Occipital lobe (tissue), 2 donors: ENCODE results near the gene PTMS. TPM values are rescaled to one million over a fixed set of nuclear protein-coding genes. Genes with fewer than 3 reads are reported as not detected.
"Not testable (repeated sequence)": the region's sequence is repeated elsewhere in the genome, so short reads cannot be mapped to it uniquely, and the experiment has no call there.

ENCODE experiments used
- DNase-seq: peaks from one replicate; lab custom pipeline; 2025; lab: John Stamatoyannopoulos, UW
- total RNA-seq: library from RNA; depleted of rRNA; stranded (reverse); fragments of >200 nt; gene quantifications from one replicate; pipeline ENCODE4 v1.2.3, GENCODE V29; 2014

PTMS gene, protein sequence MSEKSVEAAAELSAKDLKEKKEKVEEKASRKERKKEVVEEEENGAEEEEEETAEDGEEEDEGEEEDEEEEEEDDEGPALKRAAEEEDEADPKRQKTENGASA
- 26.8 TPM for total RNA-seq

DNA sequence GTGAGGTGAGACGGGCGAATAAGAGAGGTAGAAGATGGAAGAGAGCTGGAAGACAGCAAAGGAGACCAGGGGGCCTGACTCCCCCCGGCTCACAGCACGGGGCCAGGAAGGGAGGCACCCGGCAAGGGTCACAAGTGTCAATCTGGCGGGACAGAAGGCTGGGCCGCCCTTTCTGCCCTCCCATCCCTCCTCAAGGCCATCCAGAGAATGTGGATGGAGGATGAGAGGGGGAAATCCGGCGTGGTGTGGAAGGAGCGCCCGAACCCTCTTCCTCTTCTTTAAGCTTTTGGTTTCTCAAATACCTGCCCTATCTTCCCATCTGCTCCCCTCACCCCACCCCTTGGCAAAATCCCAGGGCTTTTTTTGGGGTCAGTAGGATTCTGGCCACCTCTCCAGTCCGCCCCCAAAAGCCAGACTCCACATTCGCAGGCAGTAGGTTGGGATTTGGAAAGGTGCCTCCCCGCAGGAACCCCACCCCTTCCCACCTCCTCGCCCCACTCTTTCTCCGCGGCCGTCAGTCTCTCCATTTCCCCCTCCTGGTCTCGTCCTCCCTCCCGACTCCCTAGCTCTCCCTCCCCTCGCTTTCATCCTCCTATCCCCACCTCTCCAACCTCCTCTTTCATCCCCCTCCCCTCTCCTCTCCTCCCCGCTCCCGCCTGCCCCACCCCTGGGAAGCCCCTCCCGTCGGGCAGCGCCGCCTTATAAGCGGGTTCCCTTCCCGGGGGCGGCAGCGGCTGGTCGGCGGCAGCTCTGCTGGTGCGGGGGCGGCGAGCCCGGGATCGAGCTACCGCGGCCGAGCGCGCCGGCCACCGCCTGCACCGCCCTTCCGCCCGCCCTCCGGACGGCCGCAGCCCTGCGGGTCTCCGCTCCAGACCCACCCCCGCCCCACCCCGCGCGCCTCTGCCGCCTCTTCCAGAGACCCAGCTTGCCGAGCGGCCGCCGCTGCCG, at the start of gene PTMS:
Gene PTMS (plus strand): TSS at position 730 of the 948 bp plus-strand sequence. CDS start 343 bp downstream, outside the sequence.
- peak; percentile 82 for DNase-seq

DNA sequence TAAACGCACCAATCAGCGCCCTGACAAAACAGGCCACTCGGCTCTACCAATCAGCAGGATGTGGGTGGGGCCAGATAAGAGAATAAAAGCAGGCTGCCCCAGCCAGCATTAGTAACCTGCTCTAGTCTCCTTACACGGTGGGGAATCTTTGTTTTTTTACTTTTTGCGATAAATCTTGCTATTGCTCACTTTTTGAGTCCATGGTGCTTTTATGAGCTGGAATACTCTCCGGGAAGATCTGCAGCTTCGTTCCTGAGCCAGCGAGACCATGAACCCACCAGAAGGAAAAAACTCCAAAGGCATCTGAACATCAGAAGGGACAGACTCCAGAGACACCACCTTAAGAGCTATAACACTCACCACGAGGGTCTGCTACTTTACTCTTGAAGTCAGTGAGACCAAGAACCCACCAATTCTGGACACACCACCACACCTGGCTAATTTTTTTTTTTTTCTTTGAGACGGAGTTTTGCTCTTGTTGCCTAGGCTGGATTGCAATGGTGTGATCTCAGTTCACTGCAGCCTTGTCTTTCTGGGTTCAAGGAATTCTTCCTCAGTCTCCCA, 49.2 kb upstream of the PTMS start:
- no peak for DNase-seq

DNA sequence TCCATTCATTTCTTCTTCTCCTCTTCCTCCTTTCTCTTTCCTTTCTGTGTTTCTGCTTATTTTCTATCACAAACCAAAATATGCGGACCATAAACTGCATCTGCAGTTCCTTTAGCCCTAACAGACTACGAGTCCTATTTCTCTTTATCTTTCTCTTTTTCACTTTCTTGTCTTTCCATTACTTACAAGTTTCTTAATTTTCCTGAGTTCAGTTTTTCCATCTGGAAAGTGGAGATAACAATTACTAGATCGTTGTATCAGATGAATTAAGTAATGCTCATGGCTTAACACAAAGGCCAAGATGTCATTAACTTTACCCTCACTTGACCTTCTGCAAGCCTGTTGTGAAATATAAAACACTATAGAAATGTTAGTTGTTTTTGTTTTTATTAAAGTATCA, 43.3 kb upstream of the PTMS start:
- DNase-seq: no peak

DNA sequence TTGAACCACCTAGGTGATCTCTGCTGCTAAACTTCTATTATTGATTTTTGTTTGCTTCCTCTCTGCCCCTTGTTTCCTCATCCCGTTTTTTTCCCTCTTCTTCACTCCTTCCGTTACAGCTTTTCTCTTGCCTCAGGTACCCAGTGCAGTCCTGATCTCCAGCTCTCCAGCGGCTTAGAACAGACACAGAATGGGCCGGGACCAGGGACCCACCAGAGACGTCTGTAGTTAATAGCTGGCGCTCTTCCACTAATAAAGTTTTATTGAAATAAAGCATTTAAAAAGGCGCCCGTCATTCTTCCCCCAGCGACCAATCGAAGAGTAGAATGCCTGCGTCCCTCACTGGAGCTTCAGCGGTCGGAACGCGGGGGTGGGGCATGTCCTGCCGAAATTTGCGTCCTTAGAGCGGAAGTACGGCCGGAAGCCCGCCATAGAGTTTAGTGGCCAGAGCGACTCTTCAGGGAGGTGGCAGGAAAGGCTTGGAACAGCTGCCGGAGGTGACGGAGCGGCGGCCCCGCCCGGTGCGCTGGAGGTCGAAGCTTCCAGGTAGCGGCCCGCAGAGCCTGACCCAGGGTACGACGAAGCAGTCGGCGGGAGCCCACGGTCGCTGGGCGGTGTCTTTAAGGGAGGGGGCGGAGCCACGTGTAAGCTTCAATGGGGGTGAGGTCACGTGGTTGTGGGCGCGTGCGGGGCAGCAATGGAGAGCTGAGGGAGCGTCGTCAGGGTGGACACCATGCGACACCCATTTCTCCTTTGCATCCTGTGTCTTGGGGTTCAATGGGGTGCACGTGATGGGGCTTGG, 42.4 kb upstream of the PTMS start, which contains the start of gene COPS7A:
Gene COPS7A (plus strand): TSS at position 440 of the 802 bp plus-strand sequence. CDS start 611 bp downstream, outside the sequence.
- peak; percentile 98 for DNase-seq

DNA sequence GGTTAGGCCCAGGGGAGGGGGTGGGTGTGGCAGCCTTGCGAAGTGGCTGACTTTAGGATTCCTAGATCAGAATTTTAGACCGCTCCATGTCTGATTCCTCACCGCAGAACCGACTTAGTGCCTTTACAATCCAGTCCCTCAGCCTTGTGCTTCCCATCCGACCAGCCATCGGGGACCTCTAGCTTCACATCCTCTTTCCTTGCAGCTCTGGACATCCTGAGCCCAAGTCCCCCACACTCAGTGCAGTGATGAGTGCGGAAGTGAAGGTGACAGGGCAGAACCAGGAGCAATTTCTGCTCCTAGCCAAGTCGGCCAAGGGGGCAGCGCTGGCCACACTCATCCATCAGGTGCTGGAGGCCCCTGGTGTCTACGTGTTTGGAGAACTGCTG, 41.8 kb upstream of the PTMS start:
- no peak for DNase-seq

DNA sequence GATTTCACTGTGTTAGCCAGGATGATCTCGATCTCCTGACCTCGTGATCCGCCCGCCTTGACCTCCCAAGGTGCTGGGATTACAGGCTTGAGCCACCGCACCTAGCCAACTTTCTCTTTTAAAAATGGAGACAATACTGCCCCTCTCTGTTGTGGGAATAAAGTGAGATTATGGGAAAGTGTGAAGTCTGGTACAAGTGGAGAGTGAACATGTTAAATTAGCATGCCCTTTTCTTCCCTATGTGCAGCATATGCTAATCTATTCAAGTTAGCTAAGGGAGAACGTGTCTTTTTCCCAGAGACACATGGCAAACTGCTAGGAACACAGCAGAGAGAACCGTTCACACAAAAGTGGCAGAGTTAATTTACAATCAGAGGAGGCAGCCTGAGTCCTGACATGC, 40.8 kb upstream of the PTMS start:
- no peak for DNase-seq

DNA sequence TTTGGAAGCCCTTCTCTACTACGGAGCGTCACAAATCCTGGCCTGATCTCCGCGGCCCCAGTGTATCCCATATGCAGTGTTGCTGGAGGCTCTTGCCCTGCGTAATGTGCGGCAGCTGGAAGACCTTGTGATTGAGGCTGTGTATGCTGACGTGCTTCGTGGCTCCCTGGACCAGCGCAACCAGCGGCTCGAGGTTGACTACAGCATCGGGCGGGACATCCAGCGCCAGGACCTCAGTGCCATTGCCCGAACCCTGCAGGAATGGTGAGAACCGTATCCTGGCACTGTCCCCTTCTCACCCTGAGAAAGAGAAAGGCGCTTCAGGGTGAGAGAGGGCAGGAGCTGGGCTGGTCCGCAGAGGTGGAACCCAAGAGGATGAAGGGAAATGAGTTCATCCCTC, 37.0 kb upstream of the PTMS start:
- no peak for DNase-seq

DNA sequence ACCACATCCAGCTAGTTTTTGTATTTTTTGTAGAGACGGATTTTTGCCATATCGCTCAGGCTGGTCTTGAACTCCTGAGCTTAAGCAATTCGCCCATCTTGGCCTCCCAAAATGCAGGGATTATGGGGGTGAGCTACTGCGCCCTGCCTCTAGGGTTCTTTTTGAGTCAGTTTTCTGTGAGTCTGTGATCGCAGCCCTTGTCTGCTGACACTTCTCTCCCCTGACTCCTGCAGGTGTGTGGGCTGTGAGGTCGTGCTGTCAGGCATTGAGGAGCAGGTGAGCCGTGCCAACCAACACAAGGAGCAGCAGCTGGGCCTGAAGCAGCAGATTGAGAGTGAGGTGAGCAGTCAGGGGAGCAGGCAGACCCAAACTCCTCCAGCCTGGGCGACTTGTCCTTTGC, 36.0 kb upstream of the PTMS start:
- DNase-seq: no peak

DNA sequence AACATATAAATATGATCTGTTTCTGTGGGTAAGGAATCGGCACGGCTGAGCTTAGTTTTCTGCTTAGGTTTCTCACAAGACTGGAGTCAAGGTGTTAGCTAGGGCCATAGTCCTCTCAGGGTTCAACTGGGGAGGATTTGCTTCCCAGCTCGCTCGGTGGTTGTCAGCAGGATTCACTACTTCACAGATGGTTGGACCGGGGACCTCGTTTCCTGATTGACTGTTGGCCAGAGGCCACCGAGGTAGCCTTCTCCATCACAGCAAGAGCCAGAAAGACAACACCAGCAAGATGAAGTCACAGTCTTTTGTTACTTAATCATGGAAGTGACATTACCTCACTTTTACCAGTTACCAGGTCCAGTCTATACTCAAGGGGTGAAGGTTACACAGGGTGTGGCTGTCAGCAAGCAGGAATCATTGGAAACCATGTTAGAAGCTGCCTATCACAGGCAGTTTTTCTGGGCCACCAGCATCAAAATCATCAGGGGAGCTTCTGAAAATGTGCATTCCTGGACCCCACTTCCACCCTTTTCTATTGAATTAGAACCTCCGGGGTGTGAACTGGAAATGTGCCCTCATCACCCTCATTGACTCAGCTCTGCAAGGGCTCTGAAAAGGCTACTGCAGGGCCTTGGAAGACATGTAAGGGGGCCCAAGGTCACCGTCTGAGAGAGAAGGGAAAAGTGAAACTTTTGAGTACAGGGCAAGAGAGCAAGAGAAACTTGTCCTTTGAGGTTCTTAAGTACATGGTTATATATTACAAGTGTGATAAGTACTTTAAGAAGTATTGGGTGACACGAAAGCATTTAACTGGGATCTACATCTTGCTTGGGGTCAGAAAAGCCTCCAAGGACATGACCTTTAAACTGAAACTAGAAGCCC, 31.4 kb upstream of the PTMS start:
- DNase-seq: no peak

DNA sequence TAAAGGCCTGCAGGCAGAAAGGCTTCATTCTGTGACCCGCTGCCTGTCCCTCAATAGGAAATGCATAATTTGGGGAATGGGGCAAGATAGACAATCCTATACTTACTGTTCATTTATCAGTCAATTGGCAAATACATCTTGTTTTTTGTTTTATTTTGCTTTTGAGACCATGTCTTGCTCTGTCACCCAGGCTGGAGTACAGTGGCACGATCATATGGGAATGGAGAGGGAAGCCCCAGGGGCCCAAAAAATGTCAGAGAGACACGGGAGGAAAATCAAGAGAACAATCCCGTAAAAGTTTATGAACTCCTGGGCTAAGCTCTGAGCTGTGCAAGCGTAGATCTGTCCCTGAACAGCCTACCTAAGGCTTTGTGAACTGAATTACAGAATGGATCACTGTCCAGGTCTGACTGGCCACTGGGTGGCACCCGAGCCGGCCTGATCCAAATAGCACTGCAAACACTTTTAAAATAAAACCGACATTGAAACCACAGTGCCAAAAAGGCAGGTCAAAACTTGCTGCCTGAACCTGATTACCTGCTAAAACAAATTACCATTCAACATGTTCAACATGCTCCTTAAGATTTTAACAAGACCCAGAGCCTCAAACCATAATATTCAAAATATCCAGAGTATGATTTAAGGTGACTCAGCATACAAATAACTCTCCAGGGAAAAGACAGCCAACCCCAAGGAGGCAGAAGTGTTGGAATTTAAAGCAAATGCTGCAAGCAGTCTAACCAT, 30.5 kb upstream of the PTMS start:
- peak; percentile 50 for DNase-seq

DNA sequence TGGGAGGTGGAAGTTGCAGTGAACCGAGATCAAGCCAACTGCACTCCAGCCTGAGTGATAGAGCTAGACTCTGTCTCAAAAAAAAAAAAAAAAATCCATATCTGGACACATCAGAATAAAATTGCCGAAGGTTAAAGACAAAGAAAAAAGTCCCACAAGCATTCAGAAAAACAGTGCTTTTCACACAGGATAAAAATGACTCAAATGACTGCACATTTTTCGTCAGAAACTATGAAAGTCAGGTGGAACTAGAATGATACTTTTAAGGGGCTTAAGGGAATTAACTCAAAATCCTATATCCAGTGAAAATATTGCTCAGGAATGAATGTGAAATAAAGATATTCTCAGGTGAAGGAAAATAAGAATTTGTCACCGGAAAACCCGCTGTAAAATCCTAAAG, 29.4 kb upstream of the PTMS start:
- no peak for DNase-seq

DNA sequence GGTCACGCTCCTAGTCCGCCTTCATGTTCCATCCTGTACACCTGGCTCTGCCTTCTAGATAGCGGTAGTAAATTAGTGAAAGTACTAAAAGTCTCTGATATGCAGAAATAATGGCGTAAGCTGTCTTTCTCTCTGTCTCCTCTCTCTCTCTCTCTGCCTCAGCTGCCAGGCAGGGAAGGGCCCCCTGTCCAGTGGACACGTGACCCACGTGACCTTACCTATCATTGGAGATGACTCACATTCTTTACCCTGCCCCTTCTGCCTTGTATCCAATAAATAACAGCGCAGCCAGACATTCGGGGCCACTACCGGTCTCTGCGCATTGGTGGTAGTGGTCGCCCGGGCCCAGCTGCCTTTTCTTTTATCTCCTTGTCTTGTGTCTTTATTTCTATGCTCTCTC, 24.1 kb upstream of the PTMS start:
- not testable (repeated sequence) for DNase-seq

DNA sequence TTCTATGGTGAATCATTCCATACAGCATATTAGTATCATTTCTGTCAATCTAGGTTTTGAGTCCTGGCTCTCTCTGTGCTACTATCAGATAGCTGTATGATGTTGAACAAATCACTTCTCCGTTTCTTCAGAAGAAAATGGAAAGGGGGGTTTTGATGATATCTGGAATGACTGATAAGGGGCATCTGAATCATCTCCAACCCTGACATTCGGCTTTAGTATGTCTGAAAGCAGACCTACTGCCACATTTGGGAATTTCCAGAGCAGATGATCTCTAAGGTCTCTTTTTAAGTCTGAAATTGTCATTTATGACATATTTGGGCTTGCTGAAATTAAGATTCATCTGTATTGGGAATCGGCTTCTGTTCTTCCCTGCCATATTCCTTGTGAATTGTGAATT, 23.3 kb upstream of the PTMS start:
- DNase-seq: no peak

DNA sequence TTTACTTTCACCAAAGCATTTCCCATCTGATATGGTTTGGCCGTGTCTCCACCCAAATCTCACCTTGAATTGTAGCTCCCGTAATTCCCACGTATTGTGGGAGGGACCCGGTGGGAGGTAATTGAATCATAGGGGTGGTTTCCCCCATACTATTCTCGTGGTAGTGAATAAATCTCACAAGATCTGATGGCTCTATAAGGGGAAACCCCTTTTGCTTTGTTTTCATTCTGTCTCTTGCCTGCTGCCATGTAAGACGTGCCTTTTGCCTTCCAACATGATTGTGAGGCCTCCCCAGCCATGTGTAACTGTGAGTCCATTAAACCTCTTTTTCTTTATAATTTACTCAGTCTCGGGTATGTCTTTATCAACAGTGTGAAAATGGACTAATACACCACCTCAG, 22.9 kb upstream of the PTMS start:
- not testable (repeated sequence) for DNase-seq

DNA sequence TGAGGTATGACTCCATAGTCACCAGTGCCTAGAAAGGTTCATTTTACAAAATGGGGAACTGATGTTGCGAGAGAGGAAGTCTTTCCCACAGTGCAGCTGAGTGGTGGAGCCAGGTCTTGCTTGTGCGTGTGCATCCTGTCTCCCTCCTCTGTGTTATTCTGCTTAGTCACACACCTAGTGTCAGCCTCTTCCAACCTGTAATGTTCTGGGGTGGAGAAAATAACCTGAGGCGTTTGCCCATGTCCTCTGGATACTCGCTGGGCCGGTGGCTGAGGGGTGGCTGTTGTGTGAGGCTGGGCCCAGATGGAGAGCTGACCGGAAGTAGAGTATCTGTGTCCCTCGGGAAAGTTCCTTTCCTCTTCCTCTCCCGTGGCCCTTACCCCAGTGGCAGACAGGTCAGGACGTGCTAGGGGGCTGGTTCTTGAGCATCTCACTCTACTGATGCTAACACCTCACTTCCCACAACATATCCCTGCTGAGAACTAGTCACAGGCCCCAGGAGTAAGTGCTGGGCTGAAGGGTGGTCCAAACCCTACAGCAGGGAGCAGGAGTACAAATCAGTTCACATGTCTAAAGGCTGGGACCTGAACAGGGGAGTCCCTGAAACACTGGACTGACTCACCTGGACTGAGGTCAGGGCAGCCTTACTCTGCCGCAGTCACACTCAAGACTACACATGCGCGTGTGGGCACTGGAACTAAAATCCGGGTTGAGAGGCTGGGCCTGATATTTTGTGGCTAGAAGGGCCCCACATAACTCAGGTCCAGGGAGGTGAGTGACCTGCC, 20.2 kb upstream of the PTMS start:
- DNase-seq: no peak

DNA sequence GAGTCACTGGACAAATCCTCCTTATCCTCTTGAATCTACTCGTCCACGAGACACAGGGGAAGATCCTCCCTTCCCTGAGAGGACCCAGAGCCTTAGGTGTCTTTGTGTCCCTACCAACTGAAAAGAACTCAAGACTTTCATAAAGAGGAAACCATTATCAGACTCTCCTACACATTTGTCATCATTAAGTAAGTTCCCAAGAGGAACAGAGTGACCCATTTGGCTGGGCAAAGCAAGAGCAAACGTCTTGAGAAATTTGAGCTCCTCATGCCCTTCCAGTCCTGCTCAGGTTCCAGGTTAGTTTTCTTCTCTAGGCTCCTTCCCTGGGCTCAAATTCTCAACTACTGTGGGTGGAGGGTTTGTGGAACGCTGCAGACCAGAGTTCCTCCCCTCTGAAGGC, 18.9 kb upstream of the PTMS start:
- no peak for DNase-seq

DNA sequence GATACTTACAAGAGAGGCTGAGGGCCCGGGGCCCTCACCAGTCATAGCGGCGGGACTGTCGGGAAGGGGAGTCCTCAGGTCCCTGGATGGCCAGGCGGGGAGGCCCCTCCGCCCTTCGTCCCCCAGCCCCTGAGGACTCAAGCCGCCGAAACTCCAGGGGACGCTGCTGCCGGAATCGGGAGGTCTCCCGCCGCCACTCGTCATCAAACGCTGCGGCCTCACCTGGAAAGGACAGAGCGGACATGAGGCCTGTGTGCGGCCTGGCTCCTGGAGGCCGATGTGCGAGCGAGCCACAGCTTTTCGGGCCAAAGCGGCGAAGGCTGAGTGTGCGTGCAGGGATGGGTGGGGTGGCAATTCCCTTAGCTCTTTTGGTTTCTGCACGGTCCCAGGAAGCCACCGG, 17.4 kb upstream of the PTMS start:
- DNase-seq: no peak

DNA sequence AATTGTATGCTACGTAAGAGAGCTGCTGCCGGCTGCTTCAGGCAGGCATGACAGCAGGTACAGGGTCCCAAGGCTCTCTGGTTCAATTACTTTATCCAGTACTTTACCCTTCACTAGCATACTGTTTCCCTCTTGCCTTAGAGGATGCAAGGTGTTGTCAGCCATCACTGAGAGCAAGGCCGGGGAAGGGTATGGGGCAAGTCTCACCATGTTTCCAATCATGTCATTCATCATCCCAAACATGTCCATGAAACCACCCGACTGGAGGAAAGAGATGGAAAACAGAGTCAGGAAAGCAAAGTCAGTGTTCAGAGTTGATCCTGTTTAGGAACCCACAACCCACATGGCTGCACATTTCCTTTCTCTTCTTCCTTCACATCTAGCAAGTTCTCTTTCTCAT, 15.7 kb upstream of the PTMS start:
- DNase-seq: no peak

DNA sequence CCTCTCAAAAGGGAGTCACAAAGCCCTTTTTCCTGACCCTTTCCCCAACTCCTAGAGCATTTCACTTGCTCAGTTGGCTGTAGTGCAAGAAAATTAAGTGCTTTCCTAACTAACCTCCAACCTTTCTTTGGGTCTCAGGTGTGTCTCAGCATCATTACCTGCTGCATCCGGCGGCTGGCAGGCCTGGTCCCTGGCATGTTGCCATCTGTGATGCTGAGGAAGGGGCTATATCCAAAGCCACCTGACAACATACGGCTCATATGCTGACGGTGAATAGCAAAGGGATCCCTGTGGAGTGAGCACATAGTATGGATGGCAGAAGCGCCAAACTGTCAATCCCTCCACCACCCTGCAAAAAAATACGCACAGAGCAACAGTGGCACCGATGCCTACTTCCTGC, 14.4 kb upstream of the PTMS start:
- no peak for DNase-seq
